SK-N-SH treated with all-trans-retinoic acid at 6 μM for 48 hours (cell line): Measurements from ENCODE around the gene KIFC1.

ENCODE experiments used
- BACH2 ChIP-seq: fragments of 250-450 bp; sonication (Bioruptor Pico); IDR thresholded peaks from 2 replicates; pipeline ENCODE4 v1.9.0; 2021; ENCODE audit warnings: mild to moderate bottlenecking, borderline replicate concordance
- ISL1 ChIP-seq: fragments of 250-450 bp; sonication (Bioruptor Pico); IDR thresholded peaks from 2 replicates; pipeline ENCODE4 v2.1.2; 2022; ENCODE audit warnings: mild to moderate bottlenecking, moderate library complexity
- RARB ChIP-seq: fragments of 250-450 bp; sonication (Bioruptor Pico); IDR thresholded peaks from 2 replicates; pipeline ENCODE4 v1.8.0; 2021; ENCODE audit warnings: mild to moderate bottlenecking, moderate library complexity
- ZC3H10 ChIP-seq: fragments of 250-450 bp; sonication (Bioruptor Pico); IDR thresholded peaks from 2 replicates; pipeline ENCODE4 v1.5.1; 2021; ENCODE audit warnings: mild to moderate bottlenecking, moderate library complexity
- ZFP30 ChIP-seq: fragments of 450-650 bp; formaldehyde crosslinking; IDR thresholded peaks from 2 replicates; pipeline ENCODE4 v1.5.0; 2022; ENCODE audit warnings: mild to moderate bottlenecking, moderate library complexity
- ZNF8 ChIP-seq: fragments of 450-650 bp; formaldehyde crosslinking; IDR thresholded peaks from 2 replicates; pipeline ENCODE4 v1.5.0; 2020; ENCODE audit warnings: mild to moderate bottlenecking, moderate library complexity
- TF ChIP-seq, protein P1 (sequence below): fragments of 250-450 bp; sonication (Bioruptor Pico); IDR thresholded peaks from 2 replicates; pipeline ENCODE4 v1.8.0; 2020; ENCODE audit warnings: mild to moderate bottlenecking, moderate library complexity, borderline replicate concordance

DNA sequence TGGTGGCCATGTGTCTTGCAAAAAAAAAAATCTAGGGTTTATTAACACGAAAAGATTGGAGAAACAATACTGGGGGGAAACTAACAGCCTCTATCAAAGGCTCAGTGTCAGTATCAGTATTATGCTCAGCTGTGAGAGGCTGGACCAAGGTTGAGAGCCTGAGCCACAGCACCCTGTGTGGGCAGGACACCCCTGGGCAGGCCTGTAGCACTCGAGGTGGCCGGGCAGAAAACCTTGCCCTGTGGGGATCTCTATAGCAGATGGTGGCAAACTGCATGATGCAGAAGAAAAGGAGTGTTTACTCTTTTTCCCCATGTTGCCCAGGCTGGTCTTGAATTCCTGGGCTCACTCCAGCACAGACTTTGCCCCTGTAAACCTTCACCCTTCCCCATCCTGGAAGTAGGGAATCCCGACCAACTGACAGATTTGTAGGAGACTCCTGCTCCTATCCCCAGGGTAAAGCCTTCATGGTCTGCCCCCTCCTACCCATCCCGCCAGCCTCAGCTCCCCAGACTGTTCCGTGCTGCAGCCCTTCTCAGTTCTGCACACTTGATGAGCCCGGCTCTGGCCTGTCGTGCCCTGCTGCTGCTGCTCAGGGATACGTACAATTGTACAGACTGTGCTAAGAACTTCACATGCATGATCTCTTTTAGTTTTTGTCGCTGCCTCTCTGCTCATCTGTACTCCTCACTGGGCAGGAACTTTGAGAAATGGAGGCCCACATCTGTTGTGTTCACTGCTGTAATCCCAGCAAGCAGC is 8.0 kb upstream of the KIFC1 start:
- TF ChIP-seq ZFP30 (CRISPR knock-in tag) (no peak), ZNF8 (no peak), ISL1 (CRISPR knock-in tag) (no peak), BACH2 (CRISPR knock-in tag) (no peak), ZC3H10 (no peak), RARB (CRISPR knock-in tag) (no peak)
- TF ChIP-seq, protein P1, sequence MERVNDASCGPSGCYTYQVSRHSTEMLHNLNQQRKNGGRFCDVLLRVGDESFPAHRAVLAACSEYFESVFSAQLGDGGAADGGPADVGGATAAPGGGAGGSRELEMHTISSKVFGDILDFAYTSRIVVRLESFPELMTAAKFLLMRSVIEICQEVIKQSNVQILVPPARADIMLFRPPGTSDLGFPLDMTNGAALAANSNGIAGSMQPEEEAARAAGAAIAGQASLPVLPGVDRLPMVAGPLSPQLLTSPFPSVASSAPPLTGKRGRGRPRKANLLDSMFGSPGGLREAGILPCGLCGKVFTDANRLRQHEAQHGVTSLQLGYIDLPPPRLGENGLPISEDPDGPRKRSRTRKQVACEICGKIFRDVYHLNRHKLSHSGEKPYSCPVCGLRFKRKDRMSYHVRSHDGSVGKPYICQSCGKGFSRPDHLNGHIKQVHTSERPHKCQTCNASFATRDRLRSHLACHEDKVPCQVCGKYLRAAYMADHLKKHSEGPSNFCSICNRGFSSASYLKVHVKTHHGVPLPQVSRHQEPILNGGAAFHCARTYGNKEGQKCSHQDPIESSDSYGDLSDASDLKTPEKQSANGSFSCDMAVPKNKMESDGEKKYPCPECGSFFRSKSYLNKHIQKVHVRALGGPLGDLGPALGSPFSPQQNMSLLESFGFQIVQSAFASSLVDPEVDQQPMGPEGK (CRISPR knock-in tag): no peak
